ENCODE measurements around the gene CCDC183. TPM values are rescaled to one million over a fixed set of nuclear protein-coding genes. Genes with fewer than 3 reads are reported as not detected.

CCDC183 gene
- total and polyA plus RNA-seq, 2 of the 4 experiments (the other 2 are of a cell fraction): under 0.01 to 0.29 TPM

DNA sequence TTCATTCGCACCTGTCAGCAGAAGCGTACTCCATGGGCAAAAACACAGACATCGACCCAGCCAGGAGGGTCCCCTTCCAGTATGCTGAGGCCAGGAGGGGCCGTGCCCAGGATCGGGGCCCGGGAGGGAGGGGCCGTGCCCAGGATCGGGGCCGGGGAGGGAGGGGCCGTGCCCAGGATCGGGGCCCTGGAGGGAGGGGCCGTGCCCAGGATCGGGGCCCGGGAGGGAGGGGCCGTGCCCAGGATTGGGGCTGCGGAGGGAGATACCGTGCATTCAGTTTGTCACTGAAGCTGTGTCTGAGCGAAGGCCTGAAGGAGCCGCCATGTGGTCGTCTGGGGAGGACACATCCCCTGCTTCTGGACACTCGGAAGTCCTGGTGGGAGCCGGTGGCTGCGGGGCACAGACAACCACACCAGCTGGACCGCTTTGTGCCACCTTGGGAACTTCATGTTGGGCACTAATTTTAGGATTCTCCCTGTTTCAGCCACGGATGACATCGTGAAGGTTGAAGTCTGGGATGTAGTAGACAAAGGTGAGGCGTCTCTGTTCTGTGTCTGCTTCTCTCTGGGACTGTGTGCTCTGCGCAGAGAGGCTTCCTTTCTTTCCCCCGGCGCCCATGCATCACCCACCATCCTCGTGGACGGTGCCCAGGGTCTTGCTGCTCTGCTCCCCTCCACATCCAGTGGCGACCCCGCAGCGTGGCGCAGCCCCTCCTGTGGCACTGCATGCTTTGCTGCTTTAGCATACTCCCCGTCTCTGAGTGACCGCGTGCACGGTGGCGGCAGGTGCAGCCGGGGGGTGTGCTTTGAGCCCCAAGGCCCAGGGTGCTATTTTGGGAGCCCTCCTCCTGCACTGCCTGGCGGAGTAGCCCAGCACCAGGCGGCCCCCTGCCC is 29.4 kb downstream of the CCDC183 start:
- no peak overlapping the region for H2AK5ac ChIP-seq (ENCODE audit: low read depth, low read length)
- no peak overlapping the region for H3K27ac ChIP-seq (ENCODE audit: insufficient read depth, low read length)
- no peak overlapping the region for H3K4me3 ChIP-seq (ENCODE audit: insufficient read depth, low read depth, low read length)
- H4K5ac ChIP-seq (ENCODE audit: low read depth, low read length): no peak overlapping the region
- H2BK20ac ChIP-seq (ENCODE audit: low read depth, low read length): no peak overlapping the region
- no peaks in the 10 kb centered on the region for H3K9me3 ChIP-seq (ENCODE audit: control insufficient read depth, insufficient read depth, low read length)
- H3K9ac ChIP-seq (ENCODE audit: low read depth, low read length): no peak overlapping the region
- H2BK120ac ChIP-seq (ENCODE audit: low read depth, low read length): no peak overlapping the region
- ChIA-PET POLR2A (ENCODE audit: unreplicated experiment) (no interaction called here), CTCF (no interaction called here)
- no peaks in the 10 kb centered on the region for H3K27me3 ChIP-seq (ENCODE audit: control insufficient read depth, insufficient read depth, low read length)
- H2AFZ ChIP-seq (replicated peaks; ENCODE audit: low read length, poor library complexity): no peak overlapping the region
- ATAC-seq (ENCODE audit: low read depth) (no peak), DNase-seq (no peak)
- BruUV-seq (replicated peaks): no TSS peak
- H3K18ac ChIP-seq (ENCODE audit: low read depth, low read length): no peak overlapping the region
- TF ChIP-seq MXI1 (IDR thresholded peaks at IDR 0.05; ENCODE audit: borderline replicate concordance, low read depth, low read length): no peak
- TF ChIP-seq NFE2L2 (IDR thresholded peaks at IDR 0.05; ENCODE audit: low read depth, low read length): no peak
- H3K4ac ChIP-seq (ENCODE audit: low read depth, low read length): no peak overlapping the region
- peaks cover 3% of the 10 kb centered on the region; the same call in 1 of the 2 replicates for H3K4me1 ChIP-seq (ENCODE audit: control insufficient read depth, insufficient read depth, low read length)
- H3K23ac ChIP-seq (ENCODE audit: low read depth, low read length): no peak overlapping the region
- H4K20me1 ChIP-seq (ENCODE audit: insufficient read depth, low read length): peaks cover 9% of the 10 kb centered on the region
- peaks cover 50% of the 10 kb centered on the region for H3K36me3 ChIP-seq (ENCODE audit: control insufficient read depth, insufficient read depth, low read length)
- H4K8ac ChIP-seq (ENCODE audit: low read depth in 2 of 2, low read length in 2 of 2): no peak overlapping the region
- H3K56ac ChIP-seq (ENCODE audit: extremely low read depth, insufficient read depth, low read length): no peak overlapping the region
- in situ Hi-C loops (cut with MboI; ENCODE audit: low sequenced_read_pairs) (no loop called here), dilution Hi-C loops (cut with HindIII; ENCODE audit: low sequenced_read_pairs, unreplicated experiment) (no loop called here), intact Hi-C loops (cut with micrococcal nuclease) (no loop called here)
- no peak overlapping the region for H2BK15ac ChIP-seq (ENCODE audit: low read depth, low read length)
- peaks cover 11 to 22% of the 10 kb centered on the region in 2 experiments; a peak in 3 of 4 replicates for H3K79me1 ChIP-seq (ENCODE audit: low read depth in 1 of 2, low read length in 2 of 2)
- H2BK5ac ChIP-seq (ENCODE audit: low read depth, low read length, poor library complexity, severe bottlenecking): no peak overlapping the region
- H3K4me2 ChIP-seq (ENCODE audit: low read depth, low read length): no peak overlapping the region
- H2AK9ac ChIP-seq (replicated peaks; ENCODE audit: low read depth, low read length, poor library complexity): no peak overlapping the region
- no peak overlapping the region for H3K14ac ChIP-seq (replicated peaks; ENCODE audit: low read depth, low read length)
- no peaks in the 10 kb centered on the region for H3K9me1 ChIP-seq (ENCODE audit: insufficient read depth, low read length)
- no peak overlapping the region for H4K91ac ChIP-seq (ENCODE audit: insufficient read depth, low read depth, low read length)
- WGBS, 2 experiments (ENCODE audit: extremely low coverage in 2 of 2, insufficient read length in 1 of 2): 93% methylated on average over 22 of the region's 44 CpGs; no CpG with 5 or more reads in 1 of the 2 experiments
